ENCODE results near the gene RPUSD1. TPM values are rescaled to one million over a fixed set of nuclear protein-coding genes. Genes with fewer than 3 reads are reported as not detected.

RPUSD1 gene
- 29.4 and 40.1 TPM in 2 replicates for total RNA-seq

GRCh38 chr16:787978-788398, at the start of gene RPUSD1:
RPUSD1 (minus strand) TSS chr16:788381; CDS start chr16:787737, 644 bp downstream.

GRCh38 chr16:799948-800833, 12.0 kb upstream of the RPUSD1 start, which contains the start of gene GNG13:
GNG13 (minus strand) TSS chr16:800734; CDS start chr16:799077, 1,657 bp downstream.

GRCh38 chr16:788399-789126, 382 bp upstream of the RPUSD1 start, which contains the start of gene CHTF18:
CHTF18 (plus strand) TSS chr16:788620; CDS start chr16:788685, 65 bp downstream.

GRCh38 chr16:760545-761343, 27.4 kb downstream of the RPUSD1 start, which contains the start of gene MSLN:
MSLN (plus strand) TSS chr16:760734; CDS start chr16:762681, 1,947 bp downstream.

GRCh38 chr16:740764-741505, 47.2 kb downstream of the RPUSD1 start, which contains the start of gene CIAO3:
CIAO3 (minus strand) TSS chr16:740997; CDS start chr16:740985, 12 bp downstream.

Small RNA genes within 50 kb of the gene (small RNA-seq; reads per million reads assigned to genes)
- not detected for gene MIR662

Other genes with a start within 250 kb of the RPUSD1 start
- gene PRR35, start 228.0 kb downstream of the RPUSD1 start, total RNA-seq, result 0.11 and 0.39 TPM in 2 replicates
- gene NHLRC4, start 221.4 kb downstream of the RPUSD1 start, total RNA-seq, result 0.33 and 0.39 TPM in 2 replicates
- gene PIGQ, start 218.4 kb downstream of the RPUSD1 start, total RNA-seq, result 27.2 and 36.5 TPM in 2 replicates
- gene RAB40C, start 198.3 kb downstream of the RPUSD1 start, total RNA-seq, result 13.7 and 19.0 TPM in 2 replicates
- under 0.01 and 0.33 TPM in 2 replicates for gene WFIKKN1, start 157.4 kb downstream of the RPUSD1 start, total RNA-seq
- 86.0 and 133 TPM in 2 replicates for gene METTL26, start 152.1 kb downstream of the RPUSD1 start, total RNA-seq
- gene MCRIP2, start 146.6 kb downstream of the RPUSD1 start, total RNA-seq, result 10.6 and 15.9 TPM in 2 replicates
- gene WDR90, start 139.0 kb downstream of the RPUSD1 start, total RNA-seq, result 15.4 and 24.3 TPM in 2 replicates
- 53.0 and 62.8 TPM in 2 replicates for gene RHOT2, start 120.2 kb downstream of the RPUSD1 start, total RNA-seq
- gene RHBDL1, start 112.7 kb downstream of the RPUSD1 start, total RNA-seq, result 1.1 and 1.2 TPM in 2 replicates
- 91.0 and 98.5 TPM in 2 replicates for gene STUB1, start 108.0 kb downstream of the RPUSD1 start, total RNA-seq
- gene JMJD8, start 104.0 kb downstream of the RPUSD1 start, total RNA-seq, result 53.4 and 76.8 TPM in 2 replicates
- gene WDR24, start 98.0 kb downstream of the RPUSD1 start, total RNA-seq, result 13.3 and 15.4 TPM in 2 replicates
- gene FBXL16, start 82.6 kb downstream of the RPUSD1 start, total RNA-seq, result 0.11 TPM in 1 of 2 replicates, not detected in the other
- gene METRN, start 73.3 kb downstream of the RPUSD1 start, total RNA-seq, result 56.1 and 60.4 TPM in 2 replicates
- gene ANTKMT, start 67.2 kb downstream of the RPUSD1 start, total RNA-seq, result 29.1 and 37.8 TPM in 2 replicates
- 2.3 and 5.5 TPM in 2 replicates for gene CCDC78, start 61.9 kb downstream of the RPUSD1 start, total RNA-seq
- gene HAGHL, start 61.3 kb downstream of the RPUSD1 start, total RNA-seq, result 17.0 and 21.2 TPM in 2 replicates
- 45.2 and 53.8 TPM in 2 replicates for gene CIAO3, start 47.4 kb downstream of the RPUSD1 start, total RNA-seq
- 50.2 and 139 TPM in 2 replicates for gene MSLN, start 27.6 kb downstream of the RPUSD1 start, total RNA-seq
- gene CHTF18, start 239 bp upstream of the RPUSD1 start, total RNA-seq, result 22.1 and 27.1 TPM in 2 replicates
- gene GNG13, start 12.4 kb upstream of the RPUSD1 start, total RNA-seq, result 0.39 TPM in 1 of 2 replicates, not detected in the other
- 31.4 and 45.7 TPM in 2 replicates for gene LMF1, start 182.6 kb upstream of the RPUSD1 start, total RNA-seq
- gene SOX8, start 193.4 kb upstream of the RPUSD1 start, total RNA-seq, result 0.22 and 0.39 TPM in 2 replicates

All from placental epithelial cell (primary cell).